ENCODE data around the gene EIF2AK2. TPM values are rescaled to one million over a fixed set of nuclear protein-coding genes. Genes with fewer than 3 reads are reported as not detected.

The EIF2AK2 gene
- total and polyA plus RNA-seq, 2 experiments from 2014 or later = 33.8 to 35.5 TPM

- TF ChIP-seq, protein P1, sequence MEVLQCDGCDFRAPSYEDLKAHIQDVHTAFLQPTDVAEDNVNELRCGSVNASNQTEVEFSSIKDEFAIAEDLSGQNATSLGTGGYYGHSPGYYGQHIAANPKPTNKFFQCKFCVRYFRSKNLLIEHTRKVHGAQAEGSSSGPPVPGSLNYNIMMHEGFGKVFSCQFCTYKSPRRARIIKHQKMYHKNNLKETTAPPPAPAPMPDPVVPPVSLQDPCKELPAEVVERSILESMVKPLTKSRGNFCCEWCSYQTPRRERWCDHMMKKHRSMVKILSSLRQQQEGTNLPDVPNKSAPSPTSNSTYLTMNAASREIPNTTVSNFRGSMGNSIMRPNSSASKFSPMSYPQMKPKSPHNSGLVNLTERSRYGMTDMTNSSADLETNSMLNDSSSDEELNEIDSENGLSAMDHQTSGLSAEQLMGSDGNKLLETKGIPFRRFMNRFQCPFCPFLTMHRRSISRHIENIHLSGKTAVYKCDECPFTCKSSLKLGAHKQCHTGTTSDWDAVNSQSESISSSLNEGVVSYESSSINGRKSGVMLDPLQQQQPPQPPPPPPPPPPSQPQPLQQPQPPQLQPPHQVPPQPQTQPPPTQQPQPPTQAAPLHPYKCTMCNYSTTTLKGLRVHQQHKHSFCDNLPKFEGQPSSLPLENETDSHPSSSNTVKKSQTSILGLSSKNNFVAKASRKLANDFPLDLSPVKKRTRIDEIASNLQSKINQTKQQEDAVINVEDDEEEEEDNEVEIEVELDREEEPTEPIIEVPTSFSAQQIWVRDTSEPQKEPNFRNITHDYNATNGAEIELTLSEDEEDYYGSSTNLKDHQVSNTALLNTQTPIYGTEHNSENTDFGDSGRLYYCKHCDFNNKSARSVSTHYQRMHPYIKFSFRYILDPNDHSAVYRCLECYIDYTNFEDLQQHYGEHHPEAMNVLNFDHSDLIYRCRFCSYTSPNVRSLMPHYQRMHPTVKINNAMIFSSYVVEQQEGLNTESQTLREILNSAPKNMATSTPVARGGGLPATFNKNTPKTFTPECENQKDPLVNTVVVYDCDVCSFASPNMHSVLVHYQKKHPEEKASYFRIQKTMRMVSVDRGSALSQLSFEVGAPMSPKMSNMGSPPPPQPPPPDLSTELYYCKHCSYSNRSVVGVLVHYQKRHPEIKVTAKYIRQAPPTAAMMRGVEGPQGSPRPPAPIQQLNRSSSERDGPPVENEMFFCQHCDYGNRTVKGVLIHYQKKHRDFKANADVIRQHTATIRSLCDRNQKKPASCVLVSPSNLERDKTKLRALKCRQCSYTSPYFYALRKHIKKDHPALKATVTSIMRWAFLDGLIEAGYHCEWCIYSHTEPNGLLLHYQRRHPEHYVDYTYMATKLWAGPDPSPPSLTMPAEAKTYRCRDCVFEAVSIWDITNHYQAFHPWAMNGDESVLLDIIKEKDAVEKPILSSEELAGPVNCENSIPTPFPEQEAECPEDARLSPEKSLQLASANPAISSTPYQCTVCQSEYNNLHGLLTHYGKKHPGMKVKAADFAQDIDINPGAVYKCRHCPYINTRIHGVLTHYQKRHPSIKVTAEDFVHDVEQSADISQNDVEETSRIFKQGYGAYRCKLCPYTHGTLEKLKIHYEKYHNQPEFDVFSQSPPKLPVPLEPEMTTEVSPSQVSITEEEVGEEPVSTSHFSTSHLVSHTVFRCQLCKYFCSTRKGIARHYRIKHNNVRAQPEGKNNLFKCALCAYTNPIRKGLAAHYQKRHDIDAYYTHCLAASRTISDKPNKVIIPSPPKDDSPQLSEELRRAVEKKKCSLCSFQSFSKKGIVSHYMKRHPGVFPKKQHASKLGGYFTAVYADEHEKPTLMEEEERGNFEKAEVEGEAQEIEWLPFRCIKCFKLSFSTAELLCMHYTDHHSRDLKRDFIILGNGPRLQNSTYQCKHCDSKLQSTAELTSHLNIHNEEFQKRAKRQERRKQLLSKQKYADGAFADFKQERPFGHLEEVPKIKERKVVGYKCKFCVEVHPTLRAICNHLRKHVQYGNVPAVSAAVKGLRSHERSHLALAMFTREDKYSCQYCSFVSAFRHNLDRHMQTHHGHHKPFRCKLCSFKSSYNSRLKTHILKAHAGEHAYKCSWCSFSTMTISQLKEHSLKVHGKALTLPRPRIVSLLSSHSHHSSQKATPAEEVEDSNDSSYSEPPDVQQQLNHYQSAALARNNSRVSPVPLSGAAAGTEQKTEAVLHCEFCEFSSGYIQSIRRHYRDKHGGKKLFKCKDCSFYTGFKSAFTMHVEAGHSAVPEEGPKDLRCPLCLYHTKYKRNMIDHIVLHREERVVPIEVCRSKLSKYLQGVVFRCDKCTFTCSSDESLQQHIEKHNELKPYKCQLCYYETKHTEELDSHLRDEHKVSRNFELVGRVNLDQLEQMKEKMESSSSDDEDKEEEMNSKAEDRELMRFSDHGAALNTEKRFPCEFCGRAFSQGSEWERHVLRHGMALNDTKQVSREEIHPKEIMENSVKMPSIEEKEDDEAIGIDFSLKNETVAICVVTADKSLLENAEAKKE (CRISPR knock-in tag; IDR thresholded peaks at IDR 0.05) = no peak
- no peak for TF ChIP-seq CREB1 (CRISPR knock-in tag; IDR thresholded peaks at IDR 0.05; ENCODE audit: low read depth)
- no peak for TF ChIP-seq ZNF114 (CRISPR knock-in tag; IDR thresholded peaks at IDR 0.05)
Measured at GRCh38 chr2:37098416-37099118, 58.2 kb downstream of the EIF2AK2 start (continued).

- no peaks in the 10 kb centered on the region for H3F3A ChIP-seq (replicated peaks; ENCODE audit: low read depth)
- no peaks in the 10 kb centered on the region for H3K9me3 Mint-ChIP-seq
- no peaks in the 10 kb centered on the region for H3K4me1 ChIP-seq (ENCODE audit: insufficient read depth)
- H3K36me3 ChIP-seq (ENCODE audit: insufficient read depth) = no peaks in the 10 kb centered on the region
- H4K20me1 ChIP-seq (replicated peaks; ENCODE audit: insufficient read depth) = no peaks in the 10 kb centered on the region
- no peak for TF ChIP-seq POLR2AphosphoS5 (IDR thresholded peaks at IDR 0.05; ENCODE audit: low read depth)
- TF ChIP-seq STAT1 (IDR thresholded peaks at IDR 0.05; ENCODE audit: unreplicated experiment) = no peak
- no peak for TF ChIP-seq EZH2 (IDR thresholded peaks at IDR 0.05; ENCODE audit: low read depth, unreplicated experiment)
- no peak for DNase-seq (ENCODE audit: low spot score)
- no peak for ATAC-seq
- H3K4me3 Mint-ChIP-seq = no peak overlapping the region
- H3K79me2 ChIP-seq (replicated peaks; ENCODE audit: insufficient read depth) = no peaks in the 10 kb centered on the region
- no peak overlapping the region for H2AFZ ChIP-seq
- H3K27ac Mint-ChIP-seq = no peak overlapping the region
- no peak overlapping the region for H3K27ac ChIP-seq (ENCODE audit: low read depth)
- H3K4me3 ChIP-seq = no peak overlapping the region
- no peaks in the 10 kb centered on the region for H3K9me2 ChIP-seq (ENCODE audit: insufficient read depth)
- no peaks in the 10 kb centered on the region for H3K27me3 ChIP-seq (ENCODE audit: insufficient read depth)
- H3K4me1 Mint-ChIP-seq = no peaks in the 10 kb centered on the region
- H3K4me2 ChIP-seq = no peak overlapping the region
- H3K36me3 Mint-ChIP-seq (ENCODE audit: low read depth) = no peaks in the 10 kb centered on the region
- H3K27me3 Mint-ChIP-seq (ENCODE audit: insufficient read depth, low read depth, poor library complexity) = no peaks in the 10 kb centered on the region
Measured at GRCh38 chr2:37096568-37096967, 60.2 kb downstream of the EIF2AK2 start.
